ENCODE data around the gene MAN2B2.

Gene MAN2B2

GRCh38 chr4:6567218-6567617 is 7.8 kb upstream of the MAN2B2 start:
- TF ChIP-seq L3MBTL2 (conservative IDR thresholded peaks at IDR 0.05), result no peak
- TF ChIP-seq ARNT (IDR thresholded peaks at IDR 0.05), result no peak
- TF ChIP-seq FOXM1 (IDR thresholded peaks at IDR 0.05; ENCODE audit: borderline replicate concordance), result no peak
- no peak for TF ChIP-seq SP1 (IDR thresholded peaks at IDR 0.05)
- no peak for TF ChIP-seq HDGF (IDR thresholded peaks at IDR 0.05; ENCODE audit: borderline replicate concordance)
- no peak for TF ChIP-seq BHLHE40 (IDR thresholded peaks at IDR 0.05; ENCODE audit: borderline replicate concordance)
- no peak for TF ChIP-seq TARDBP (IDR thresholded peaks at IDR 0.05)
- TF ChIP-seq LEF1 (IDR thresholded peaks at IDR 0.05; ENCODE audit: borderline replicate concordance), result no peak
- TF ChIP-seq ZNF384 (IDR thresholded peaks at IDR 0.05), result no peak
- POLR2A ChIA-PET, result interaction anchor here (1.1 kb wide), 1 partner anchor 8 kb away, joined by 3 read pairs; the partner anchor contains the start of gene MAN2B2
- CTCF ChIA-PET, result no interaction called here
- no peak for DNase-seq (ENCODE audit: extremely low spot score)

GRCh38 chr4:6568148-6568547 is 6.8 kb upstream of the MAN2B2 start:
- ChIA-PET POLR2A (interaction anchor here (1.2 kb wide), 1 partner anchor 72 kb away, joined by 3 read pairs; the partner anchor contains the start of gene MRFAP1), CTCF (no interaction called here)
- TF ChIP-seq ZNF384 (IDR thresholded peaks at IDR 0.05) (no peak), TARDBP (IDR thresholded peaks at IDR 0.05) (no peak), ELF4 (IDR thresholded peaks at IDR 0.05) (no peak), SUZ12 (IDR thresholded peaks at IDR 0.05) (no peak), FOXK2 (IDR thresholded peaks at IDR 0.05) (no peak), NFRKB (IDR thresholded peaks at IDR 0.05) (no peak)
- no peak for DNase-seq (ENCODE audit: extremely low spot score)

DNA sequence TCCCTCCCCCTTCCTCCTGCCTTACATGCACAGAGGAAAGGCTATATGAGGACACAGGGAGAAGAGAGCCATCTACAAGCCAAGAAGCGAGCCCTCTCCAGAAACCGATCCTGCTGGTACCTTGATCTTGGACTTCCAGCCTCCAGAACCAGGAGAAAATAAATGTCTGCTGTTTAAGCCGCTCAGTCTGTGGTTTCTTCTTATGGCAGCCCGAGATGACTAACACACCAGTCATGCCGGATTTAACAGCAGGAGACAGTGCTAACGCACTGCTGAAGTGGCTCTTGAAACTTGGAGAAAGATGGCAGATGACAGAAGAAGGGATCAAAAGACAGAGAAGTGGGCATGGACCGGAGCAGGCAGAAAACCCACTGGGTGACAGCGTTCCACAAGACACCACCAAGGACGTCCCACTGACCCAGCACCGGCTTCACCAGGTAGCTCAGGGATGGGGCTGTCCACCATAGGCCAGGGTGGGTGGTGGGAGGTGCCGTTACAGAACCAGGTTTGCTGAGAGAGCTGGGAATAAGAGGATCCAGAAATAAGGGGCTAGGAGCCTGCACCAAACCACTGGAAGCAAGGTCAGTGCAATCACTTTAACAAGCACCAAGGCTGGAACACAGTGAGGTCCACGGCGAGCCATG is 6.2 kb upstream of the MAN2B2 start:
- POLR2A ChIA-PET, result interaction anchor here (1.2 kb wide), 1 partner anchor 72 kb away, joined by 3 read pairs; the partner anchor contains the start of gene MRFAP1
- no peak for TF ChIP-seq BHLHE40 (IDR thresholded peaks at IDR 0.05; ENCODE audit: borderline replicate concordance)
- TF ChIP-seq HDGF (IDR thresholded peaks at IDR 0.05; ENCODE audit: borderline replicate concordance), result no peak
- TF ChIP-seq CTBP1 (IDR thresholded peaks at IDR 0.05; ENCODE audit: borderline replicate concordance), result no peak
- TF ChIP-seq ELF4 (IDR thresholded peaks at IDR 0.05), result no peak
- no peak for TF ChIP-seq FOXM1 (IDR thresholded peaks at IDR 0.05; ENCODE audit: borderline replicate concordance)
- TF ChIP-seq SP1 (IDR thresholded peaks at IDR 0.05), result no peak
- TF ChIP-seq FOXA1 (IDR thresholded peaks at IDR 0.05), result no peak
- TF ChIP-seq SUZ12 (IDR thresholded peaks at IDR 0.05), result no peak
- TF ChIP-seq ZNF384 (IDR thresholded peaks at IDR 0.05), result no peak
- no peak for TF ChIP-seq LEF1 (IDR thresholded peaks at IDR 0.05; ENCODE audit: borderline replicate concordance)
- TF ChIP-seq FOXK2 (IDR thresholded peaks at IDR 0.05), result no peak
- TF ChIP-seq TARDBP (IDR thresholded peaks at IDR 0.05), result no peak
- no peak for DNase-seq (ENCODE audit: extremely low spot score)
- CTCF ChIA-PET, result no interaction called here

GRCh38 chr4:6571608-6572007 is 3.4 kb upstream of the MAN2B2 start:
- TF ChIP-seq SUZ12 (IDR thresholded peaks at IDR 0.05) (no peak), CTBP1 (IDR thresholded peaks at IDR 0.05; ENCODE audit: borderline replicate concordance) (no peak), NFRKB (IDR thresholded peaks at IDR 0.05) (no peak), PKNOX1 (IDR thresholded peaks at IDR 0.05) (no peak), FOXM1 (IDR thresholded peaks at IDR 0.05; ENCODE audit: borderline replicate concordance) (no peak), LEF1 (IDR thresholded peaks at IDR 0.05; ENCODE audit: borderline replicate concordance) (no peak), L3MBTL2 (conservative IDR thresholded peaks at IDR 0.05) (no peak), TARDBP (IDR thresholded peaks at IDR 0.05) (no peak), HDGF (IDR thresholded peaks at IDR 0.05; ENCODE audit: borderline replicate concordance) (no peak), ARNT (IDR thresholded peaks at IDR 0.05) (no peak), SP1 (IDR thresholded peaks at IDR 0.05) (no peak)
- POLR2A ChIA-PET, result no interaction called here
- DNase-seq (ENCODE audit: extremely low spot score), result no peak
- CTCF ChIA-PET, result no interaction called here

GRCh38 chr4:6573551-6573950 is 1.4 kb upstream of the MAN2B2 start:
- DNase-seq (ENCODE audit: extremely low spot score), result no peak
- TF ChIP-seq ARNT (IDR thresholded peaks at IDR 0.05) (no peak), HDGF (IDR thresholded peaks at IDR 0.05; ENCODE audit: borderline replicate concordance) (no peak), TARDBP (IDR thresholded peaks at IDR 0.05) (no peak), FOXM1 (IDR thresholded peaks at IDR 0.05; ENCODE audit: borderline replicate concordance) (no peak), LEF1 (IDR thresholded peaks at IDR 0.05; ENCODE audit: borderline replicate concordance) (no peak), PKNOX1 (IDR thresholded peaks at IDR 0.05) (no peak), ELF4 (IDR thresholded peaks at IDR 0.05) (no peak)
- CTCF ChIA-PET, result interaction anchor here (0.8 kb wide), 1 partner anchor 1615 kb away, joined by 4 read pairs; no protein-coding TSS in a partner anchor
- POLR2A ChIA-PET, result interaction anchor here (1.0 to 3.2 kb wide), 7 partner anchors 12 to 101 kb away, joined by 3 to 23 read pairs (median 5); partner anchors contain the start of gene MRFAP1

DNA sequence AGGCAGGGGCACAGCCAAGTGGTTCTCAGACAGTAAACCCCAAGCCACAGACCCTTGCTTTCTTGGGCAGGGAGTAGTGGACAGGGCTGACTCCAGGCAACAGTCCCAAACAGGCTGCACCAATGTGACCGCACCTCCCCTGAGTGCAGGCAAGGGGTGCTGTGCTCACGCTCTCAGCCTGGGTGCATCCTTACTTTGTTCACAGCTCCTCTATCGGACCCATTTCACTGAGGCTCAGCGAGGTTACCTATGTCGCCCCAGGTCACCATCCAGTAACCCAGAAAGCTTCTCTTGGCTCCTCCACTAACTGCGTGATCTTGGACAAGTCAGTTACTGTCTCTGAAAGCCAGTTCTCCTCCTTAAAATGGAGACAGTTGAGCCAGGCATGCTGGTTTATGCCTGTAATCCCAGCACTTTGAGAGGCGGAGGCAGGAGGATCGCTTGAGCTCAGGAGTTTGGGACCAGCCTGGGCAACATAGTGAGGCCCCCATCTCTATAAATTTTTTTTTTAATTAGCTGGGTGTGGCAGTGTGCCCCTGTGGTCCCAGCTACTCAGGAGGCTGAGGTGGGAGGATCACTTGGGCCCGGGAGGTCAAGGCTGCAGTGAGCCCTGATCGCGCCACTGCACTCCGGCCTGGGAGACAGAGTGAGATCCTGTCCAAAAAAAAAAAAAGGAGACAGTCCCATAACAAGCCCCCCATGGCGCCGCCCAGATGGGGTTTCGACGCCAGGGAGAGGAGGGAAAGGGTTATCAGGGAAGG is 823 bp upstream of the MAN2B2 start:
- DNase-seq (ENCODE audit: extremely low spot score), result no peak
- no peak for TF ChIP-seq FOXM1 (IDR thresholded peaks at IDR 0.05; ENCODE audit: borderline replicate concordance)
- CTCF ChIA-PET, result interaction anchor here (0.6 to 0.9 kb wide), 4 partner anchors 127 to 1614 kb away, joined by 3 to 8 read pairs (median 4); no protein-coding TSS in a partner anchor
- POLR2A ChIA-PET, result interaction anchor here (0.7 to 3.2 kb wide), 17 partner anchors 7 to 354 kb away, joined by 3 to 23 read pairs (median 3); partner anchors contain the start of gene MRFAP1
